ENCODE data around the gene CHAT. TPM values are rescaled to one million over a fixed set of nuclear protein-coding genes. Genes with fewer than 3 reads are reported as not detected.

CHAT gene
- total RNA-seq, 1 experiment from 2014 or later: not detected

- no peaks in the 10 kb centered on the region for H3K36me3 ChIP-seq
- no peaks in the 10 kb centered on the region for H3K27me3 ChIP-seq
- H3K27ac ChIP-seq: no peak overlapping the region
- no peaks in the 10 kb centered on the region for H3K9me3 ChIP-seq (replicated peaks)
- H3K4me1 ChIP-seq: no peaks in the 10 kb centered on the region
- no peak for DNase-seq
- H3K4me3 ChIP-seq: no peak overlapping the region
These were observed 11.6 kb downstream of the CHAT start for GRCh38 chr10:49625411-49625810.

- H3K4me3 ChIP-seq: no peak overlapping the region
- H3K27ac ChIP-seq: no peak overlapping the region
- H3K4me1 ChIP-seq: no peaks in the 10 kb centered on the region
- no peaks in the 10 kb centered on the region for H3K9me3 ChIP-seq (replicated peaks)
- no peaks in the 10 kb centered on the region for H3K36me3 ChIP-seq
- no peak for DNase-seq
- H3K27me3 ChIP-seq: no peaks in the 10 kb centered on the region
These were observed 13.2 kb downstream of the CHAT start for GRCh38 chr10:49627038-49627437.

- Histone ChIP-seq H3K9me3 (replicated peaks) (no peaks in the 10 kb centered on the region), H3K36me3 (no peaks in the 10 kb centered on the region), H3K4me1 (no peaks in the 10 kb centered on the region), H3K4me3 (no peak overlapping the region), H3K27ac (no peak overlapping the region), H3K27me3 (no peaks in the 10 kb centered on the region)
- DNase-seq: no peak
These were observed 13.9 kb downstream of the CHAT start for GRCh38 chr10:49627644-49628247.

GRCh38 chr10:49628599-49628998, 14.8 kb downstream of the CHAT start:
- Histone ChIP-seq H3K4me3 (no peak overlapping the region), H3K27me3 (no peaks in the 10 kb centered on the region), H3K9me3 (replicated peaks) (no peaks in the 10 kb centered on the region), H3K27ac (no peak overlapping the region), H3K4me1 (no peaks in the 10 kb centered on the region), H3K36me3 (no peaks in the 10 kb centered on the region)
- no peak for DNase-seq

- Histone ChIP-seq H3K4me3 (no peak overlapping the region), H3K27ac (no peak overlapping the region), H3K4me1 (no peaks in the 10 kb centered on the region), H3K27me3 (no peaks in the 10 kb centered on the region), H3K9me3 (replicated peaks) (no peaks in the 10 kb centered on the region), H3K36me3 (no peaks in the 10 kb centered on the region)
- no peak for DNase-seq
These were observed 15.6 kb downstream of the CHAT start for GRCh38 chr10:49629431-49629881.

GRCh38 chr10:49631975-49632374, 18.1 kb downstream of the CHAT start:
- Histone ChIP-seq H3K9me3 (replicated peaks) (no peaks in the 10 kb centered on the region), H3K36me3 (no peaks in the 10 kb centered on the region), H3K27me3 (no peaks in the 10 kb centered on the region), H3K4me3 (no peak overlapping the region), H3K27ac (no peak overlapping the region), H3K4me1 (no peaks in the 10 kb centered on the region)
- DNase-seq: no peak

- Histone ChIP-seq H3K4me3 (no peak overlapping the region), H3K27ac (no peak overlapping the region)
- DNase-seq: no peak
These were observed 18.8 kb downstream of the CHAT start for GRCh38 chr10:49632406-49633317.

GRCh38 chr10:49633327-49634068, 19.7 kb downstream of the CHAT start:
- H3K27ac ChIP-seq: no peak overlapping the region
- H3K4me1 ChIP-seq: no peaks in the 10 kb centered on the region
- no peaks in the 10 kb centered on the region for H3K36me3 ChIP-seq
- H3K9me3 ChIP-seq (replicated peaks): no peaks in the 10 kb centered on the region
- H3K27me3 ChIP-seq: no peaks in the 10 kb centered on the region
- DNase-seq: no peak
- H3K4me3 ChIP-seq: no peak overlapping the region

More at GRCh38 chr10:49632406-49633317, 18.8 kb downstream of the CHAT start:
- no peaks in the 10 kb centered on the region for H3K36me3 ChIP-seq
- H3K9me3 ChIP-seq (replicated peaks): no peaks in the 10 kb centered on the region
- H3K4me1 ChIP-seq: no peaks in the 10 kb centered on the region
- H3K27me3 ChIP-seq: no peaks in the 10 kb centered on the region

- no peak for DNase-seq
- Histone ChIP-seq H3K4me1 (no peaks in the 10 kb centered on the region), H3K36me3 (no peaks in the 10 kb centered on the region), H3K27ac (no peak overlapping the region), H3K27me3 (no peaks in the 10 kb centered on the region), H3K9me3 (replicated peaks) (no peaks in the 10 kb centered on the region), H3K4me3 (no peak overlapping the region)
These were observed 20.3 kb downstream of the CHAT start for GRCh38 chr10:49634069-49634660.

GRCh38 chr10:49642311-49642710, 28.5 kb downstream of the CHAT start:
- Histone ChIP-seq H3K36me3 (no peaks in the 10 kb centered on the region), H3K4me3 (no peak overlapping the region), H3K4me1 (no peaks in the 10 kb centered on the region), H3K9me3 (replicated peaks) (no peaks in the 10 kb centered on the region), H3K27ac (no peak overlapping the region), H3K27me3 (no peaks in the 10 kb centered on the region)
- DNase-seq: no peak

- H3K36me3 ChIP-seq: no peaks in the 10 kb centered on the region
- H3K27me3 ChIP-seq: no peaks in the 10 kb centered on the region
- DNase-seq: no peak
- H3K4me3 ChIP-seq: no peak overlapping the region
- no peak overlapping the region for H3K27ac ChIP-seq
- no peaks in the 10 kb centered on the region for H3K9me3 ChIP-seq (replicated peaks)
- no peaks in the 10 kb centered on the region for H3K4me1 ChIP-seq
These were observed 29.6 kb downstream of the CHAT start for GRCh38 chr10:49643241-49644034.

- H3K36me3 ChIP-seq: no peaks in the 10 kb centered on the region
- H3K4me3 ChIP-seq: no peak overlapping the region
- H3K9me3 ChIP-seq (replicated peaks): no peaks in the 10 kb centered on the region
- no peak for DNase-seq
- no peaks in the 10 kb centered on the region for H3K4me1 ChIP-seq
- no peaks in the 10 kb centered on the region for H3K27me3 ChIP-seq
- no peak overlapping the region for H3K27ac ChIP-seq
These were observed 30.3 kb downstream of the CHAT start for GRCh38 chr10:49644035-49644646.

GRCh38 chr10:49645417-49645816, 31.6 kb downstream of the CHAT start:
- H3K4me1 ChIP-seq: no peaks in the 10 kb centered on the region
- no peaks in the 10 kb centered on the region for H3K9me3 ChIP-seq (replicated peaks)
- DNase-seq: no peak
- H3K4me3 ChIP-seq: no peak overlapping the region
- no peak overlapping the region for H3K27ac ChIP-seq
- no peaks in the 10 kb centered on the region for H3K27me3 ChIP-seq
- no peaks in the 10 kb centered on the region for H3K36me3 ChIP-seq

All from SJCRH30 (cell line).